ENCODE measurements around the gene NCAM2. TPM values are rescaled to one million over a fixed set of nuclear protein-coding genes. Genes with fewer than 3 reads are reported as not detected.

Gene NCAM2
- total RNA-seq, 1 donor from 2014 or later, result 15.9 TPM

- intact Hi-C loops (cut with DNase I), result no loop called here
- no peak for ATAC-seq
- Histone ChIP-seq H3K4me3 (no peak overlapping the region), H3K9me3 (no peaks in the 10 kb centered on the region), H3K4me1 (no peaks in the 10 kb centered on the region), H3K27me3 (no peaks in the 10 kb centered on the region), H3K27ac (no peak overlapping the region), H3K36me3 (no peaks in the 10 kb centered on the region)
- no peak for TF ChIP-seq CTCF (IDR thresholded peaks at IDR 0.05)
- no peak for DNase-seq
Observed at GRCh38 chr21:21383126-21383525, 384.9 kb downstream of the NCAM2 start.

DNA sequence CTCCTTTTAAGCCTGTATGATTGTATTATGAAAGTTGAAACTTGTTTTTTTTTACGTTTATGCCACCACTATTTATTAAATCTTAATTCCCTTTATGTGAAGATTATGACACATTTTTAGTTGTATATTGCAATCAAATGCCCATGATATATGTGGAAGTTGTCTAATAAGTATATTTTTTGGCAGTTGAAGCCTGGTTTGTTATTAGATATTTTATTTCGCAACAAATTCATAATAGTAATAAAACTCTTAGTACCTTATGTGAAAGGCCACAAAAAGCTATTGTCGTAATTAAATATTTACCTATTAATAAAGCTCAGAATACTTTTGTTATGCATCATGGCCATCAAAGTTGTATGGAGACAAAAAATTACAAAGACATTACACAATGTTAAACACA is 386.8 kb downstream of the NCAM2 start:
- DNase-seq (no peak), ATAC-seq (no peak)
- intact Hi-C loops (cut with DNase I), result no loop called here

DNA sequence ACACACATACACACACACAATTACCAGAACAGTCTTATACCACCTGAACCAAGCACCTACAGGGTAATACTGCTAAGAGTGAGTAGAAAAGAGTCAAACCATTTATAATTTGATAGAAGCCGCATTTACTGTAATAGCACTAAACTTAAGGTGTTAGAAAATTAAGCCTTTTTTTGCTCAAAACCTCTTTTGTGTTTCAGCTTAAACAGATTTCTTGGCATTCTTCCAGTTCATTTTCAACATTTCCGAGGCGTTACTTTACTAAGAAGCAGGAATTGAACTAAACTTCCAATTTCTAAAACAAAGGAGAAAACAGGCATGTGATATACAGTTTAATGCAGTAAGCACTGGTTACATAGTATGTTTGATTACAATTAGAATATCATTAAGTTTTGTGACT is 387.2 kb downstream of the NCAM2 start:
- DNase-seq, result no peak
- TF ChIP-seq CTCF (IDR thresholded peaks at IDR 0.05), result no peak
- Histone ChIP-seq H3K27ac (no peak overlapping the region), H3K27me3 (no peaks in the 10 kb centered on the region), H3K36me3 (no peaks in the 10 kb centered on the region), H3K4me1 (no peaks in the 10 kb centered on the region), H3K4me3 (no peak overlapping the region), H3K9me3 (no peaks in the 10 kb centered on the region)
- intact Hi-C loops (cut with DNase I), result no loop called here
- ATAC-seq, result no peak

More for the DNA sequence above, 386.8 kb downstream of the NCAM2 start:
- no peaks in the 10 kb centered on the region for H3K27me3 ChIP-seq
- TF ChIP-seq CTCF (IDR thresholded peaks at IDR 0.05), result no peak
- H3K4me3 ChIP-seq, result no peak overlapping the region
- H3K27ac ChIP-seq, result no peak overlapping the region
- no peaks in the 10 kb centered on the region for H3K4me1 ChIP-seq
- no peaks in the 10 kb centered on the region for H3K9me3 ChIP-seq
- H3K36me3 ChIP-seq, result no peaks in the 10 kb centered on the region

DNA sequence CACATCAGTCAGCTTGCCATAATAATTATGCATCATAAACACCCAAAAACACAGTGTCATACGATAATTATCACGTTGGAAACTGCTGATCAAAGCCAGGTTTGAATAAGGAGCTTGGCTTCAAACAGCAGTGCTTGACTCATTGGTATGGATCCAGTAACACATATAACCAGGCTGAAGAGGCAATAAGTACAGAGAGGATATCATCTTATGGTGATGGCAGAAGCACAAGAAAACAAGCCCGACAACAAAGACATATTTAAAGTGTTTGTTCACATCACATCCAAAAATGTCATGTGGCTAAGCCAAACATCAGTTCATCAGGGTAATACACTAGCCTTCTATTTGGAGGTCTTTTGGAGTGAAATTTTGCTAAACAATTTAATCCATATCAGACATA is 389.7 kb downstream of the NCAM2 start:
- ATAC-seq, result no peak
- H3K27me3 ChIP-seq, result no peaks in the 10 kb centered on the region
- intact Hi-C loops (cut with DNase I), result no loop called here
- no peaks in the 10 kb centered on the region for H3K9me3 ChIP-seq
- no peaks in the 10 kb centered on the region for H3K4me1 ChIP-seq
- DNase-seq, result no peak
- no peak overlapping the region for H3K4me3 ChIP-seq
- no peak overlapping the region for H3K27ac ChIP-seq
- no peak for TF ChIP-seq CTCF (IDR thresholded peaks at IDR 0.05)
- H3K36me3 ChIP-seq, result no peaks in the 10 kb centered on the region

DNA sequence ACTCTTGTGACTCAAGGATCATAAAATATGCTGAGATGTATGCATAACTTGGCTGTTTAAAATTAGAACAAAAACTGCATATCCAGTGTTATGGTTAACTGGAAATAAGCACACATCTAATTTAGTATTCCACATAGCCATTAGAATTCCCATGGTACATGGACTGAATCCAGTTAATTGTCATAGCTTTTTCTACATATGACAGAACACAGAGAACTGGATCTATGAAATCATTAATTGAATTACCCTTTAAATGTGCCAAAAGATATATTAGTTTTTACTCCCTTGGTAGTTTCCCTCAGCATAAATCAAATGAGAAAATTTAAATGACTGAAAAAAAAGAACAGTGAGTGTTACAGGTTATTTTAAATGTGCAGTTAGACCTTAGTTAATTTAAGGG is 395.9 kb downstream of the NCAM2 start:
- no peak overlapping the region for H3K4me3 ChIP-seq
- H3K36me3 ChIP-seq, result no peaks in the 10 kb centered on the region
- no peak for ATAC-seq
- H3K27me3 ChIP-seq, result no peaks in the 10 kb centered on the region
- no peaks in the 10 kb centered on the region for H3K9me3 ChIP-seq
- DNase-seq, result no peak
- no peak overlapping the region for H3K27ac ChIP-seq
- intact Hi-C loops (cut with DNase I), result no loop called here
- TF ChIP-seq CTCF (IDR thresholded peaks at IDR 0.05), result no peak
- no peaks in the 10 kb centered on the region for H3K4me1 ChIP-seq

- Histone ChIP-seq H3K4me3 (no peak overlapping the region), H3K27me3 (no peaks in the 10 kb centered on the region), H3K4me1 (no peaks in the 10 kb centered on the region), H3K27ac (no peak overlapping the region), H3K36me3 (no peaks in the 10 kb centered on the region), H3K9me3 (peaks cover 1% of the 10 kb centered on the region)
- intact Hi-C loops (cut with DNase I), result no loop called here
- TF ChIP-seq CTCF (IDR thresholded peaks at IDR 0.05), result no peak
- ATAC-seq, result peak; percentile 15
- DNase-seq, result no peak
Observed at GRCh38 chr21:21396424-21396823, 398.2 kb downstream of the NCAM2 start.
